MM.1S (cell line): ENCODE data around the gene CACNG5.

Source experiments
- CTCF ChIP-seq: fragments of 300-600 bp; sonication (generic); IDR thresholded peaks from 2 replicates; pipeline ENCODE4 v1.5.1; 2016; ENCODE audit warnings: antibody characterized with exemption, low read length, mixed read lengths
- EZH2 ChIP-seq: fragments of 300-600 bp; sonication (generic); optimal IDR thresholded peaks from 2 replicates; pipeline ENCODE3; 2017; ENCODE audit warnings: low read depth, mild to moderate bottlenecking, antibody characterized with exemption, low read length, mixed read lengths
- EZH2phosphoT487 ChIP-seq: fragments of 300-600 bp; sonication (generic); IDR thresholded peaks from 2 replicates; pipeline ENCODE4 v1.6.1; 2018; ENCODE audit warnings: antibody characterized with exemption, low read length

- TF ChIP-seq CTCF (no peak), EZH2 (no peak), EZH2phosphoT487 (no peak)
Observed at GRCh38 chr17:66790501-66791061, 44.3 kb upstream of the CACNG5 start.
